Thyroid gland (tissue), 4 donors: ENCODE measurements around the gene CCNB1IP1.
"Not testable (repeated sequence)": the region's sequence is repeated elsewhere in the genome, so short reads cannot be mapped to it uniquely, and the experiment has no call there.

ENCODE experiments used
- CTCF ChIP-seq, 6 experiments: fragments of 200-600 bp in 3 of 6; fragments of 450-650 bp in 3 of 6; sonication (generic) in 3 of 6; IDR thresholded peaks; one replicate each; pipeline ENCODE4 v1.5.1; 2016 to 2019; ENCODE audit warnings: antibody characterized with exemption in 6 of 6, mild to moderate bottlenecking in 2 of 6, inconsistent platforms in 1 of 6, moderate library complexity in 1 of 6
- POLR2A ChIP-seq, 2 donors: fragments of 450-650 bp; IDR thresholded peaks; one replicate each; pipeline ENCODE4 v1.6.1; 2017; ENCODE audit warnings: antibody characterized with exemption in 2 of 2, mild to moderate bottlenecking in 2 of 2, moderate library complexity in 1 of 2

DNA sequence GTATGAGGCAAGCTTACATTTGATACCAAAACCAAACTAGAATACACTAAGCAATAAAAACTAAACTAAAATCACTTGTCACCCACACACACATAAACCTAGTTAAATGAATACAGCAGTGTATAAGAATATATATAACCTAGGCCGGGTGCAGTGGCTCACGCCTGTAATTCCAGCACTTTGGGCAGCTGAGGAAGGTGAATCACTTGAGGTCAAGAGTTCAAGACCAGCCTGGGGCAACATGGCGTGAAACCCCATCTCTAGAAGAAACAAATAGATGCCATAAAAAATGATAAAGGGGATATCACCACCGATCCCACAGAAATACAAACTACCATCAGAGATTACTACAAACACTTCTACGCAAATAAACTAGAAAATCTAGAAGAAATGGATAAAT is 68.7 kb downstream of the CCNB1IP1 start:
- not testable (repeated sequence) for TF ChIP-seq CTCF, POLR2A (IDR thresholded peaks at IDR 0.05)
